SJCRH30 (cell line): ENCODE data around the gene MAD1L1. TPM values are rescaled to one million over a fixed set of nuclear protein-coding genes. Genes with fewer than 3 reads are reported as not detected.
"Not testable (repeated sequence)": the region's sequence is repeated elsewhere in the genome, so short reads cannot be mapped to it uniquely, and the experiment has no call there.

Experiments used
- DNase-seq, 2 experiments: peaks; one replicate each; pipeline ENCODE4 v3.0.0-alpha.2; 2015 to 2020
- H3K27ac ChIP-seq: fragments of 250-450 bp; sonication (Bioruptor Pico); 2 replicates; pipeline ENCODE4 v1.5.1; 2020; ENCODE audit warnings: mild to moderate bottlenecking, moderate library complexity
- H3K27me3 ChIP-seq: fragments of 250-450 bp; sonication (Bioruptor Pico); 2 replicates; pipeline ENCODE4 v1.5.1; 2020; ENCODE audit warnings: mild to moderate bottlenecking, moderate library complexity
- H3K36me3 ChIP-seq: fragments of 250-450 bp; sonication (Bioruptor Pico); 2 replicates; pipeline ENCODE4 v1.5.1; 2020; ENCODE audit warnings: mild to moderate bottlenecking, moderate library complexity
- H3K4me1 ChIP-seq: fragments of 250-450 bp; sonication (Bioruptor Pico); 2 replicates; pipeline ENCODE4 v1.5.1; 2020; ENCODE audit warnings: mild to moderate bottlenecking, moderate library complexity
- H3K4me3 ChIP-seq: fragments of 250-450 bp; sonication (Bioruptor Pico); 2 replicates; pipeline ENCODE4 v1.5.1; 2020; ENCODE audit warnings: mild to moderate bottlenecking, moderate library complexity
- H3K9me3 ChIP-seq: fragments of 250-450 bp; sonication (Bioruptor Pico); replicated peaks from 2 replicates; pipeline ENCODE4 v1.5.1; 2020; ENCODE audit warnings: mild to moderate bottlenecking, moderate library complexity
- total RNA-seq: library from RNA; depleted of rRNA; stranded (reverse); fragments of >200 nt; shearing (Covaris generic); gene quantifications from 2 replicates; pipeline ENCODE4 v1.2.3, GENCODE V29; 2014

Gene MAD1L1
- total RNA-seq, 1 experiment from 2014 or later: 31.5 TPM

DNA sequence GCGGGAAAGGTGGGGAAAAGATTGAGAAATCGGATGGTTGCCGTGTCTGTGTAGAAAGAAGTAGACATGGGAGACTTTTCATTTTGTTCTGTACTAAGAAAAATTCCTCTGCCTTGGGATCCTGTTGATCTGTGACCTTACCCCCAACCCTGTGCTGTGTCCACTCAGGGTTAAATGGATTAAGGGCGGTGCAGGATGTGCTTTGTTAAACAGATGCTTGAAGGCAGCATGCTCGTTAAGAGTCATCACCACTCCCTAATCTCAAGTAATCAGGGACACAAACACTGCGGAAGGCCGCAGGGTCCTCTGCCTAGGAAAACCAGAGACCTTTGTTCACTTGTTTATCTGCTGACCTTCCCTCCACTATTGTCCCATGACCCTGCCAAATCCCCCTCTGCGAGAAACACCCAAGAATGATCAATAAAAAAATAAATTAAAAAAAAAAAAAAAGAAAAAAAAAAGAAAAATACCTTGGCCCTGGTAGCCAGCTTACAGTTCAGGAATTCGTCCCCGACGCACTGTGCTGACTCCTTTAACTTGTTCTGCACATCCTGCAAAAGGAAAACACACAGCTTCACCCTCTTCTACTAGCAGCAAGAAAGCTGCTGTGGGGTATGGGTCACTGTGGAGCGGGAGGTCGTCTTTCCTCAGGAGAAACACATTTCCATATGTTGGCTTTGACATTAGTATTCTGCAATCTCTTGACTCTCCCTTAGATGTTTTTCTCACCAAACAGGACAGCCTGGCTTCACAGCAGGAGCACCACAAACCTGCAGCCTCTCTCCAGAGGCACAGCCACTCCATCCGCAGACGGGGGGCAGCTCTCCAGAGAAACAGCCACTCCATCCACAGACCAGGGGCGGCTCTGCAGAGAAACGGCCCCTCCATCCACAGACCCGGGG, 36.6 kb upstream of the MAD1L1 start:
- not testable (repeated sequence) for H3K27me3 ChIP-seq, H3K36me3 ChIP-seq, DNase-seq, H3K9me3 ChIP-seq
- H3K27ac ChIP-seq: peak overlapping the region; percentile 58
- H3K4me3 ChIP-seq: peak overlapping the region; percentile 22
- H3K4me1 ChIP-seq: peaks cover 39% of the 10 kb centered on the region

- no peaks in the 10 kb centered on the region for H3K9me3 ChIP-seq
- peaks cover 30% of the 10 kb centered on the region for H3K4me1 ChIP-seq
- DNase-seq: peak; percentile 71 to 76
- no peaks in the 10 kb centered on the region for H3K27me3 ChIP-seq
- H3K27ac ChIP-seq: no peak overlapping the region
- H3K4me3 ChIP-seq: no peak overlapping the region
- H3K36me3 ChIP-seq: peaks cover 19% of the 10 kb centered on the region
Measured at GRCh38 chr7:2266911-2267310, 34.2 kb upstream of the MAD1L1 start.

GRCh38 chr7:2264158-2264557, 31.4 kb upstream of the MAD1L1 start:
- H3K27me3 ChIP-seq: no peaks in the 10 kb centered on the region
- no peak overlapping the region for H3K4me3 ChIP-seq
- no peaks in the 10 kb centered on the region for H3K9me3 ChIP-seq
- H3K36me3 ChIP-seq: peaks cover 19% of the 10 kb centered on the region
- DNase-seq: no peak
- H3K4me1 ChIP-seq: peaks cover 7% of the 10 kb centered on the region
- H3K27ac ChIP-seq: no peak overlapping the region

DNA sequence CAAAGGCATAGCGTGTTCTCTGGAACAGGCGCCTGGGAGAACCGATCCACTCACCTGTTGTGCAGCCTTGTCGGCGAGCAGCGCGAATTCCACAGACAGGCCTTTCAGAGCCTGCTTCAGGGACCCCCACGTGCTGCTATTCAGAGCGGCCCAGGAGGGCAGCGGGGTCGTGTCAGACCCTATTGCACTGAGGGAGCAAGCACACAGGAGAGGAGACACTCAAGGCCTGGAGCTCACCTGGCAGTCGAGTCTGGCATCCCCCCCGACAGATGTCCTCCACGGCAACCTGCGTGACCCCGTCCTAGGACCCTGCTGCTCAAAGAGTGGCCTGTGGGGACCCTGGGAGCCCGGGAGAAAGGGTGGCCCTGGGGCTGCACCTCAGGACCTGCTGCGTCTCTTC, 30.4 kb upstream of the MAD1L1 start:
- no peak for DNase-seq
- H3K27ac ChIP-seq: no peak overlapping the region
- H3K4me1 ChIP-seq: peaks cover 6% of the 10 kb centered on the region; the same call in 1 of the 2 replicates

DNA sequence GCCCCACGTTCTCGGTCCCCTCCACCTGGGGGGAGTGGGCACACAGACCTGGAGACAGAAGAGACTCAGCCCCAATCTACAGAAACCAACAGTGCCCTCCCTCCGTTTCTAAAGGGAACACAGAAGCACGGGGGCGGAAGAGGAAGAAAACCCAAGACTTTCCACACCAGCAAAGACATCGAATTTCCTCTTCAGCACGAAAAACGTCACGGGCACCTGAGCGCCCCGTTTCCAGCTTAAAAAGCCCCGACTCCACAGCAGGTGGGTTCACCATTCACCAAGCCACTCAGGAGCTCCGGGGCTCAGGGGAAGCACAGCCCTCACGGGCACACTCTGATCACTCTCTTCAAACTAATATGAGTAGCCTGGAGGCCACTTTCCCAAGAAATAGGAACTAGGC, 28.9 kb upstream of the MAD1L1 start:
- no peak overlapping the region for H3K27ac ChIP-seq
- H3K4me3 ChIP-seq: no peak overlapping the region
- H3K27me3 ChIP-seq: no peaks in the 10 kb centered on the region
- DNase-seq: no peak
- H3K9me3 ChIP-seq: no peaks in the 10 kb centered on the region
- peaks cover 24% of the 10 kb centered on the region for H3K36me3 ChIP-seq
- H3K4me1 ChIP-seq: peaks cover 3% of the 10 kb centered on the region; the same call in 1 of the 2 replicates

More for the DNA sequence above, 30.4 kb upstream of the MAD1L1 start:
- Histone ChIP-seq H3K27me3 (no peaks in the 10 kb centered on the region), H3K36me3 (peaks cover 19% of the 10 kb centered on the region), H3K9me3 (no peaks in the 10 kb centered on the region), H3K4me3 (no peak overlapping the region)

- DNase-seq: peak; percentile 73 to 75
- Histone ChIP-seq H3K27ac (no peak overlapping the region), H3K27me3 (no peaks in the 10 kb centered on the region), H3K4me1 (peaks cover 3% of the 10 kb centered on the region; the same call in 1 of the 2 replicates), H3K4me3 (no peak overlapping the region), H3K9me3 (no peaks in the 10 kb centered on the region), H3K36me3 (peaks cover 24% of the 10 kb centered on the region)
Measured at GRCh38 chr7:2260820-2261219, 28.1 kb upstream of the MAD1L1 start.

- Histone ChIP-seq H3K4me3 (no peak overlapping the region), H3K27me3 (no peaks in the 10 kb centered on the region), H3K9me3 (no peaks in the 10 kb centered on the region), H3K36me3 (peaks cover 18% of the 10 kb centered on the region), H3K4me1 (peaks cover 3% of the 10 kb centered on the region; the same call in 1 of the 2 replicates), H3K27ac (no peak overlapping the region)
- DNase-seq: no peak
Measured at GRCh38 chr7:2259480-2259879, 26.7 kb upstream of the MAD1L1 start.

- Histone ChIP-seq H3K9me3 (no peaks in the 10 kb centered on the region), H3K4me3 (no peak overlapping the region), H3K27ac (no peak overlapping the region), H3K27me3 (no peaks in the 10 kb centered on the region), H3K4me1 (peaks cover 3% of the 10 kb centered on the region; the same call in 1 of the 2 replicates), H3K36me3 (peaks cover 12% of the 10 kb centered on the region)
- no peak for DNase-seq
Measured at GRCh38 chr7:2258661-2259365, 26.1 kb upstream of the MAD1L1 start.

GRCh38 chr7:2257651-2258050, 24.9 kb upstream of the MAD1L1 start:
- DNase-seq: no peak
- no peak overlapping the region for H3K27ac ChIP-seq
- no peaks in the 10 kb centered on the region for H3K9me3 ChIP-seq
- peaks cover 7% of the 10 kb centered on the region; the same call in 1 of the 2 replicates for H3K36me3 ChIP-seq
- peaks cover 3% of the 10 kb centered on the region; the same call in 1 of the 2 replicates for H3K4me1 ChIP-seq
- H3K4me3 ChIP-seq: no peak overlapping the region
- no peaks in the 10 kb centered on the region for H3K27me3 ChIP-seq

DNA sequence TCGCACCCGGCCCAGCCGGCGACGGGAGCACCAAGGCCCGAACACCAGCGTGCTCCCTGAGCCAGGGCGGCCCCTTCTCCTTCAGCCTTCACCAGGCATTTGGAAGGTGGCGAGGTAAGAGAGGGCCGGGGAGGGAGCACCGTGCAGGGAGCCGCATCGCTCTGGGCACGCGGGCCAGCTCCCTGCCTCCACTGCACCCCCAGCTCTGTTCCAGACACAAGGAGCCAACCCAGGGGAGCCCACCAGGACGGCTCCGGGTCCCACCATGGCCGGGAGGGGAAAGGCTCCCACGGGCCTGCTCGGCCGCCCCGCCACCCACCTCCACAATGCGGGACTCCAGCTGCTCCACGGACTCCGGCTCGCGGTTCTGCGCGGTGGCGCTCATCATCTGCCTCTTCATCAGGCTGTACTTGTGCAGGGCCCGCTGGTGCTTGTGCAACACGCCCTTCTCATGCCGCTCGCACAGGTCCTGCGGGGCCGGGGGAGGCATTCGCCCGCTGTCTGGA, 24.4 kb upstream of the MAD1L1 start:
- no peaks in the 10 kb centered on the region for H3K27me3 ChIP-seq
- H3K9me3 ChIP-seq: no peaks in the 10 kb centered on the region
- no peak overlapping the region for H3K4me3 ChIP-seq
- H3K27ac ChIP-seq: no peak overlapping the region
- H3K36me3 ChIP-seq: peaks cover 5% of the 10 kb centered on the region; the same call in 1 of the 2 replicates
- peaks cover 3% of the 10 kb centered on the region; the same call in 1 of the 2 replicates for H3K4me1 ChIP-seq
- no peak for DNase-seq

- DNase-seq: no peak
- Histone ChIP-seq H3K27ac (no peak overlapping the region), H3K9me3 (no peaks in the 10 kb centered on the region), H3K4me1 (peaks cover 3% of the 10 kb centered on the region; the same call in 1 of the 2 replicates), H3K27me3 (no peaks in the 10 kb centered on the region), H3K4me3 (no peak overlapping the region), H3K36me3 (peaks cover 6% of the 10 kb centered on the region)
Measured at GRCh38 chr7:2256306-2257045, 23.7 kb upstream of the MAD1L1 start.

DNA sequence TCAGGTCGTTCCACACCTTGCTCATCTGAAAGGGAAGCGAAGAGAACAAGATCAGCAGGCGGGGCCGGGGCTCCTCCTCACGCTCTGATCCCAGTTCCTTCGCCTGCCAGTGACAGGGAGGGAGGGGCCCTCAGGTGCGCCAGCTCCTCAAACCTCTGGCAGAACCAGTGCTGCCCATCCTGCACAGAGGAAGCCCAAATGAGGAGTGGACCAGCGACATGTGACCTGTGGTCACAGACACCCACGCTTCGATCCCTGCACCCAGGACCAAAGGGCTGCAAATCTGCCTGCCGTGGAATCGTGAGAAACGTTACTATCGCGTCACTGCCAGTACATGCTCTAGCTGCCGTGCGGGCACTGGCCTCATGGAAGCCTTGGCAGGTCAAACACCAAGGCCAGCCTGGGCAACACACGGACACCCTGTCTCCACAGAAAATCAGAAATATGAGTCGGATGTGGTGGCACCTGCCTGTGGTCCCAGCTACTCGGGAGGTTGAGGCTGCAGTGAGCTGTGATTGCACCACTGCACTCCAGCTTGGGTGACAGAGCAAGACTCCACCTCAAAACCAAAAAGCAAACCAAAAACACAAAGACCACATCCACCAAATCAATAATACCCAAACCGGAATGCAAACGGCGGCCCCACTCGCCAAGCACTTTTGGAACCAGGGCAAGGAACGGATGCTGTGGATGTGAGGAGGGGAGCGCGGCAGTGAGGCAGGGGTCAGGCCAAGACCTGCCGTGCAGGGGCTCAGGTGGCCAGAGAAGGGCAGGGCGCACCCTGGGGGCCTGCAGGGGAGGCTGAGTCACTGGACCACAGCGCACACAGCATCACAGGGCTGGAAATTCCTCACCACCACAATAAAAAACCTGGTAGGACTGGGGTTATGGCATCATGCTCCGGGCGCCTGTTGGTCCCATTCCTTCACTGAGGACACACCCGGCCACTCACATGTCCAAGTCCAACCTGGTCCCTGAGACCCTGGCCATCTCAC, 22.7 kb upstream of the MAD1L1 start:
- no peak overlapping the region for H3K4me3 ChIP-seq
- no peaks in the 10 kb centered on the region for H3K27me3 ChIP-seq
- no peaks in the 10 kb centered on the region for H3K4me1 ChIP-seq
- H3K27ac ChIP-seq: no peak overlapping the region
- H3K36me3 ChIP-seq: peaks cover 9% of the 10 kb centered on the region
- H3K9me3 ChIP-seq: no peaks in the 10 kb centered on the region
- no peak for DNase-seq

DNA sequence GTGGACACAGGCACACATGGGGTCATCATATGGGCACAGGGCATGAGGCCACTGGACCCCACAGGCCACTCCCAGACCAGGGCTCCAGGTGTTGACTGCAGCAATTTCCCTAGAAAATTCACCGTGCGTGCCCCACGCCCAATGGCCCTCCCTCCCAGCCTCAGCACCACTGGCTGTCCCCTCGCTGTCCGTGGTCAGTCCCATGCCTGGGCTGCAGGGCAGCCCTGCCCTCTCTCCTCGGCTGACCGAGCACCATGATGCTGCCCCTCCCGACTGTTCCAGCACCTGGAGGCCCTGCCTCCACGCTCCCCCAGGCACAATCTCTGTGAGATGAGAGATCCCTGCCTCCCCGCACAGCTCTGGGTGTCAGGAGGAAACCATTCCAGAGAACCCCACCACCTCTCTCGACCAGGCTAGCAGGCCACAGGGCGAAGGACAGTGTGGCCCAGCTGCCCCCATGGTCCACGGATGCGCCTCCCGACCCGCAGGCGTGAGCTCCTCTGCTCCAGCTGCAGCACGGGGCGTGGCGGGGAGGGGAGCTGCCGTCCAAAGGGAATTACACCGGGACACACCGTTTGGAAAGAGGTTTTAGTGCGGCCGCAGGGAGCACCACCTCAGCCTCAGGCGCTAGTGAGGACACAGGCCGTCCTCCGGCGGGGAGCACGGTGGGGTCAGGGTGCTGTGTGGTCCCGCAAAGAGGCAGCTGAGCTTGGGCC, 21.8 kb upstream of the MAD1L1 start:
- no peaks in the 10 kb centered on the region for H3K4me1 ChIP-seq
- peaks cover 9% of the 10 kb centered on the region for H3K36me3 ChIP-seq
- H3K27ac ChIP-seq: no peak overlapping the region
- no peaks in the 10 kb centered on the region for H3K27me3 ChIP-seq
- no peaks in the 10 kb centered on the region for H3K9me3 ChIP-seq
- no peak overlapping the region for H3K4me3 ChIP-seq
- no peak for DNase-seq
